Sigmoid colon (tissue), 7 donors: ENCODE measurements around the gene FIBCD1. TPM values are rescaled to one million over a fixed set of nuclear protein-coding genes. Genes with fewer than 3 reads are reported as not detected.

Experiments
- DNase-seq: peaks from one replicate; pipeline ENCODE4 v3.0.0-alpha.2; 2019
- H3K27ac ChIP-seq, 4 donors: fragments of 200-600 bp; sonication (generic); one replicate each; pipeline ENCODE4 v1.5.1; 2016 to 2019; ENCODE audit warnings: mild to moderate bottlenecking in 1 of 4
- H3K27me3 ChIP-seq, 3 donors: fragments of 200-600 bp; sonication (generic); one replicate each; pipeline ENCODE4 v1.5.1; 2019; ENCODE audit warnings: mild to moderate bottlenecking in 1 of 3
- H3K36me3 ChIP-seq, 4 donors: fragments of 200-600 bp; sonication (generic); one replicate each; pipeline ENCODE4 v1.5.1; 2016 to 2019
- H3K4me1 ChIP-seq, 4 donors: fragments of 200-600 bp; sonication (generic); one replicate each; pipeline ENCODE4 v1.5.1; 2017 to 2019
- H3K4me3 ChIP-seq, 4 donors: fragments of 200-600 bp; sonication (generic); one replicate each; pipeline ENCODE4 v1.5.1; 2017 to 2019; ENCODE audit warnings: mild to moderate bottlenecking in 2 of 4, moderate library complexity in 1 of 4
- H3K9me3 ChIP-seq, 4 donors: fragments of 200-600 bp in 3 of 4; sonication (generic) in 3 of 4; one replicate each; pipeline versions ENCODE4 v1.5.1 to v1.6.1; 2013 to 2019
- CTCF ChIP-seq, 4 experiments: fragments of 450-650 bp in 3 of 4; fragments of 200-600 bp in 1 of 4; IDR thresholded peaks; one replicate each; pipeline ENCODE4 v1.5.1; 2016 to 2019; ENCODE audit warnings: antibody characterized with exemption in 4 of 4, mild to moderate bottlenecking in 3 of 4, moderate library complexity in 2 of 4
- EP300 ChIP-seq, 4 donors: sonication (generic); formaldehyde crosslinking; IDR thresholded peaks; one replicate each; pipeline ENCODE4 v1.6.1; 2017; ENCODE audit warnings: antibody characterized with exemption in 4 of 4
- POLR2A ChIP-seq, 2 donors: fragments of 450-650 bp; IDR thresholded peaks; one replicate each; pipeline ENCODE4 v1.6.1; 2016; ENCODE audit warnings: antibody characterized with exemption in 2 of 2, mild to moderate bottlenecking in 2 of 2, moderate library complexity in 2 of 2
- POLR2AphosphoS5 ChIP-seq, 4 donors: sonication (generic); formaldehyde crosslinking; IDR thresholded peaks; one replicate each; pipeline ENCODE4 v1.6.1; 2017; ENCODE audit warnings: antibody characterized with exemption in 4 of 4
- WGBS, 2 donors: extraction: QIAGEN DNeasy Blood & Tissue Kit; methylation state at CpG; one replicate each; pipeline ENCODE4 v1.1.7; 2013; 5-methylcytosine and 5-hydroxymethylcytosine counted together
- intact Hi-C: fragments of 100-400 bp; cut with DNase I; formaldehyde crosslinking; loops from one replicate; pipeline ENCODE4 v1.15.1; 2023
- polyA plus RNA-seq, 3 donors: library from polyadenylated mRNA; stranded (reverse); fragments of 200-250 nt; gene quantifications; one replicate each; pipeline ENCODE4 v1.2.3, GENCODE V29; 2013
- total RNA-seq, 4 donors: library from RNA; depleted of rRNA; stranded (reverse); fragments of >200 nt; gene quantifications; one replicate each; pipeline ENCODE4 v1.1.0, GENCODE V29; 2016
- donor health status: healthy with polysubstance abuse.
- donor health status: Bipolar disorder and iron deficiency.
- donor health status: healthy.

The FIBCD1 gene
- total and polyA plus RNA-seq, 7 donors, result 0.36 to 11.9 (median 10.6) TPM; not detected in 3

DNA sequence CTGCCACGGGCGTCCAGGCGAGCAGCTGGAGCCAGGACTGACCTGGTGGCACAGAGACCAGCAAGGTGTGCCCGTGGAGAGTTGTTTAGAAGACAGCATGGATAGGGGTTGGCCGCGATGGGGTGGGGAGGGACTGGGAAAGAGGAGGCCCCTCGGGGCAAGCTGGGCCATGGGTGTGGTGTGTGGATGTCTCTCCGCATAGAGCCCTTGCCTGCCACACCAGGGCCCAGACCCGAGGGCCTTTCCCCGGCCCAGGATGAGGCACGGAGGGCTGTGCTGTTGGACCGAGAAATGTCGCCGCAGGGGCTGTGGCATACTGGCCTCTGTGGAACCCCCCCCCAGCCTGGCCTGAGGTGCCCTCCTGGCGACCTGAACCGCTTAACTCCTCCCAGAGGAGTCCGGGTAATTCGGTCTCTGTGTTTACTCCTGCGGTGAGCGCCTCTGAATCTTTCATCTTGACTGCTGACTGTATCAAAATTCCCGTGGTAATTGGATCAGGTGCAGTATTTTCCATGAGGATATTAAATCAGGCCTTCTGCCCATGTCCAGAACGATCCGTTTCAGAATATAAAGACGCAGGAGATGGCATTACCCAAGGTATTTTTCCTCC lies 47.4 kb upstream of the FIBCD1 start:
- no peak overlapping the region for H3K27ac ChIP-seq
- intact Hi-C loops, result no loop called here
- no peaks in the 10 kb centered on the region for H3K36me3 ChIP-seq
- 55 to 66% methylated on average over 24 of the region's 24 CpGs for WGBS, 2 donors
- H3K4me3 ChIP-seq, result no peak overlapping the region
- TF ChIP-seq EP300 (IDR thresholded peaks at IDR 0.05) (no peak), POLR2A (IDR thresholded peaks at IDR 0.05) (no peak), CTCF (IDR thresholded peaks at IDR 0.05) (no peak), POLR2AphosphoS5 (IDR thresholded peaks at IDR 0.05) (no peak)
- no peaks in the 10 kb centered on the region for H3K9me3 ChIP-seq
- H3K4me1 ChIP-seq, result no peaks in the 10 kb centered on the region
- DNase-seq, result no peak
- H3K27me3 ChIP-seq, result peaks cover 0 to 12% (median 0%) of the 10 kb centered on the region in 3 donors

GRCh38 chr9:130985606-130986162 lies 46.6 kb upstream of the FIBCD1 start:
- Histone ChIP-seq H3K27me3 (peaks cover 0 to 12% (median 0%) of the 10 kb centered on the region in 3 donors), H3K27ac (no peak overlapping the region)
- no peak for TF ChIP-seq POLR2AphosphoS5 (IDR thresholded peaks at IDR 0.05)
- TF ChIP-seq POLR2A (IDR thresholded peaks at IDR 0.05), result no peak
- TF ChIP-seq CTCF (IDR thresholded peaks at IDR 0.05), result no peak
- TF ChIP-seq EP300 (IDR thresholded peaks at IDR 0.05), result no peak

DNA sequence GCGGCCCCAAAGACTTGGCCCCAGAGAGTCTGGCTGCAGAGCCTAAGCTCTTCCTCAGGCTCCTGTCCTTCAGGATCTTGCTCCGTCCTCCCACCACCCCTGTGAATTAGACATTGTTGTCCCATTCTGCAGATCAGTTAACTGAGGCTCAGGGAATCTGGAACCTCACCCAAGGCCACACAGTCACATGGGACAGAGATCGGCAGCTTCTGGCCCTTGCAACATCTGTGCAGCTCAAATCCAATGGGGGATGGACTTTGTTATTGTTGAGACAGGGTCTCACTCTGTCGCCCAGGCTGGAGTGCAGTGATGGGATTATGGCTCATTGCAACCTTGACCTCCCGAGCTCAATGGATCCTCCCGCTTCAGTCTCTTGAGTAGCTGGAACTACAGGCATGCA lies 46.0 kb upstream of the FIBCD1 start:
- TF ChIP-seq POLR2A (IDR thresholded peaks at IDR 0.05), result no peak
- no peak for TF ChIP-seq CTCF (IDR thresholded peaks at IDR 0.05)
- no peak for TF ChIP-seq EP300 (IDR thresholded peaks at IDR 0.05)
- no peak for TF ChIP-seq POLR2AphosphoS5 (IDR thresholded peaks at IDR 0.05)
- no peak for DNase-seq
- H3K9me3 ChIP-seq, result no peaks in the 10 kb centered on the region
- no peak overlapping the region for H3K27ac ChIP-seq
- intact Hi-C loops, result no loop called here
- 85 to 86% methylated on average over 6 of the region's 6 CpGs for WGBS, 2 donors
- H3K4me3 ChIP-seq, result no peak overlapping the region
- H3K4me1 ChIP-seq, result no peaks in the 10 kb centered on the region
- peaks cover 0 to 12% (median 0%) of the 10 kb centered on the region in 3 donors for H3K27me3 ChIP-seq
- no peaks in the 10 kb centered on the region for H3K36me3 ChIP-seq

More at GRCh38 chr9:130985606-130986162, 46.6 kb upstream of the FIBCD1 start:
- Histone ChIP-seq H3K9me3 (no peaks in the 10 kb centered on the region), H3K4me1 (no peaks in the 10 kb centered on the region), H3K4me3 (no peak overlapping the region), H3K36me3 (no peaks in the 10 kb centered on the region)
- intact Hi-C loops, result no loop called here
- 63 to 67% methylated on average over 5 of the region's 5 CpGs for WGBS, 2 donors
- DNase-seq, result no peak

GRCh38 chr9:130984521-130984920 lies 45.5 kb upstream of the FIBCD1 start:
- Histone ChIP-seq H3K9me3 (no peaks in the 10 kb centered on the region), H3K4me3 (no peak overlapping the region), H3K4me1 (no peaks in the 10 kb centered on the region), H3K36me3 (no peaks in the 10 kb centered on the region), H3K27ac (no peak overlapping the region), H3K27me3 (peaks cover 0 to 12% (median 0%) of the 10 kb centered on the region in 3 donors)
- DNase-seq, result no peak
- intact Hi-C loops, result no loop called here
- 83 to 85% methylated on average over 8 of the region's 8 CpGs for WGBS, 2 donors
- TF ChIP-seq POLR2AphosphoS5 (IDR thresholded peaks at IDR 0.05) (no peak), EP300 (IDR thresholded peaks at IDR 0.05) (no peak), POLR2A (IDR thresholded peaks at IDR 0.05) (no peak), CTCF (IDR thresholded peaks at IDR 0.05) (no peak)
